ENCODE measurements around the gene TRAPPC8.

DNA sequence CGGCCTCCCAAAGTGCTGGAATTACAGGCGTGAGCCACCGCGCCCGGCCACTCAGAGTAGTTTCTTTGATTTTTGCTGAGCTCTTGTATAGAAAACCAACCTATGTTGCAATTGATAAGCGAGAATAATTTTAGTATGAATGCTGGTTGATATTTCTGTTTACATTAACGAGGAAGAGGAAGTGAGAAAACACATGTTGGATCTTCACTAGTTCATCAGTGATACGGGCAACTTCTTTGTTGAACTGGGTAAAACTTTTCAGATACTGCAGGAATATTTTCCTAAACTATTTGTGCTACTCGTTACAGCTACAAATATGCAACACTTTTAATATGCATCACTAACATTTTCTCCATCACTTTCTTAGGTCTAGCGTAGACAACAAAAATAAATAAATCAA, 114.3 kb downstream of the TRAPPC8 start:
- TF ChIP-seq, protein P1, sequence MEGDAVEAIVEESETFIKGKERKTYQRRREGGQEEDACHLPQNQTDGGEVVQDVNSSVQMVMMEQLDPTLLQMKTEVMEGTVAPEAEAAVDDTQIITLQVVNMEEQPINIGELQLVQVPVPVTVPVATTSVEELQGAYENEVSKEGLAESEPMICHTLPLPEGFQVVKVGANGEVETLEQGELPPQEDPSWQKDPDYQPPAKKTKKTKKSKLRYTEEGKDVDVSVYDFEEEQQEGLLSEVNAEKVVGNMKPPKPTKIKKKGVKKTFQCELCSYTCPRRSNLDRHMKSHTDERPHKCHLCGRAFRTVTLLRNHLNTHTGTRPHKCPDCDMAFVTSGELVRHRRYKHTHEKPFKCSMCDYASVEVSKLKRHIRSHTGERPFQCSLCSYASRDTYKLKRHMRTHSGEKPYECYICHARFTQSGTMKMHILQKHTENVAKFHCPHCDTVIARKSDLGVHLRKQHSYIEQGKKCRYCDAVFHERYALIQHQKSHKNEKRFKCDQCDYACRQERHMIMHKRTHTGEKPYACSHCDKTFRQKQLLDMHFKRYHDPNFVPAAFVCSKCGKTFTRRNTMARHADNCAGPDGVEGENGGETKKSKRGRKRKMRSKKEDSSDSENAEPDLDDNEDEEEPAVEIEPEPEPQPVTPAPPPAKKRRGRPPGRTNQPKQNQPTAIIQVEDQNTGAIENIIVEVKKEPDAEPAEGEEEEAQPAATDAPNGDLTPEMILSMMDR (conservative IDR thresholded peaks at IDR 0.05; ENCODE audit: low read depth, low read length): no peak
- TF ChIP-seq EZH2 (IDR thresholded peaks at IDR 0.05; ENCODE audit: borderline replicate concordance, low read depth, low read length, poor library complexity, severe bottlenecking): no peak
